Measurements from ENCODE around the gene NKG7.
A peak's percentile ranks its signal among the peaks of the same experiment; 100 is the strongest.

NKG7 gene

DNA sequence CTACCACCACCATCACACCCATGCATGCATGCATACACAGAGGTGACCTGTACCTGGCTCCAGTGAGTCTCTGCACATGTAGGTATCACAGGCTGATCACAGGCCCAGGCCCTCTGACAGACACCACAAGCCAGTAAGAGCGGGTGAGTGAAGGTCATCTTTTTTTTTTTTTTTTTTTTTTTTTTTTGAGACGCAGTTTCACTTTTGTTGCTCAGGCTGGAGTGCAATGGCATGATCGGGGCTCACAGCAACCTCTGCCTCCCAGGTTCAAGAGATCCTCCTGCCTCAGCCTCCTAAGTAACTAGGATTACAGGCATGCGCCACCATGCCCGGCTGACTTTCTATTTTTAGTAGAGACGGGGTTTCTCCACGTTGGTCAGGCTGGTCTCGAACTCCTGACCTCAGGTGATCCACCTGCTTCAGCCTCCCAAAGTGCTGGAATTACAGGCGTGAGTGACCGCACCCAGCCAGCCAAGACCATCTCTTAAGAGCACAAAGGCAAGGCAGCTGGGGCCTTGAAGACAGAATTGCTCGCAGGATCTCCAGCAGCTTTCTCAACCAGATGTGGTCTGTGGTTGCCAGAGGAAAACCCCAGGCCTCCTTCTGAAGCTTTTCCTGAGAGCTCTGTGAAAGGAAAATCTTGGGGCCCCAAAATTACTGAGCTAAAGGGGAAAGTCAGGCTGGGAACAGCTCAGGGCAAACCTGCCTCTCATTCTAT, 3.2 kb upstream of the NKG7 start:
- Mint-ChIP-seq H3K36me3 (ENCODE audit: low read depth) (peaks cover 2% of the 10 kb centered on the region), H3K9me3 (no peaks in the 10 kb centered on the region), H3K4me1 (ENCODE audit: low read depth) (peaks cover 68% of the 10 kb centered on the region), H3K4me3 (peak overlapping the region; percentile 79), H3K27me3 (ENCODE audit: low read depth) (no peaks in the 10 kb centered on the region), H3K27ac (peak overlapping the region; percentile 86)
- peak; percentile 76 for DNase-seq (ENCODE audit: low spot score)

DNA sequence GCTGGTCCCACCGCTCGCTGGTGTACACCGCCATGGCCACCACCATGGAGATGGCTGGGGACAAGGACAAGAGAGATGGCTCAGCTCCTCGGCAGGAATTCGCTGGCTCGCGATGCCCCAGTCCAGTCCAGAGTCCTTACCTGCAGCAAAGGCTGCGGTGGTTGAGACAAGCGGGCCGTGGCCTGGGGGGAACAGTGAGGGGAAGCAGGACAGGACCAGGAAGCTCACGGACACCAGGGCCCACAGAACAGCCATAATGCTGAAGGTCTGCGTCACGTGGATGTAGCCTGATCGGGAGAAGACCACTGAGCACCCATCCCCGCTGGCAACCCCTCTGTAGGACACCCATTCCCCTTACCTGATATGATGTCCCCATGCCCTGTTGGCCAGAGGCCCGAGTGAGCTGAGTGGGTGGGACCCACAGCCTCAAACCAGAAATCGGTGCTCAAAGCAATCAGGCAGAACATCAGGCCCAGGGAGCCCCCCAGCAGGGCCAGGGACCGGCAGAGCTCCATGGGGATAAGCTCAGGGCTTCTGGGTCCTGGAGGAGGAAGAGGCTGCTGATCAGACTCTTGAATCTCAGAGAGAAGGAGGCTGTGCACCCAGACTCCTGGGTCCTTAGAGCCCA, 319 bp downstream of the NKG7 start:
- peaks cover 73% of the 10 kb centered on the region for H3K4me1 Mint-ChIP-seq (ENCODE audit: low read depth)
- H3K9me3 Mint-ChIP-seq: no peaks in the 10 kb centered on the region
- peak overlapping the region; percentile 100 for H3K27ac Mint-ChIP-seq
- H3K36me3 Mint-ChIP-seq (ENCODE audit: low read depth): peaks cover 11% of the 10 kb centered on the region
- H3K4me3 Mint-ChIP-seq: peak overlapping the region; percentile 79
- H3K27me3 Mint-ChIP-seq (ENCODE audit: low read depth): no peaks in the 10 kb centered on the region
- no peak for DNase-seq (ENCODE audit: low spot score)

DNA sequence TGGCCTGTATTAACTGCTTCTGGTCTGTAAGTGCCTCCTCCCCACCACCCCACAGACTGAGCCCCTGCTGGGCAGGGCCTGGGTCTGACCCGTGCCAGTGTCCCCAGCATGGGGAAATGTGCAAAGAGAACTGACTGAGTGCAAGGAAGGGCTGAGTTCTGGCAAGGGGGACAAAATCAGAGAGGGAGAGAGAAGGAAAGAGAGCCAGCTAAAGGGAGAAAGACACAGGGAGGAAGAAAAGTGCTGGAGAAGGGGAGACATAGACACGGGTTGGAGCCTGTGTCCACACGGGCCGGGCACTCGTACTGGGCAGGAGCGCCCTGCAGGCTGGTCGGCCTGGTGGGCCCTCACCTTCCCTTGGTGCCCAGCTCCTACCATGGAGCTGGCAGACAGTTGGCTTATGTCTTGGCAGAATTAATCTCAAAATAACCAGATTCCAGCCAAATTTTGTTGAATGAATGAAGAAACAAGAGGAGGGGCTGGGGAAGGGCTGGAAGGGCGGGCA, 1.2 kb downstream of the NKG7 start:
- Mint-ChIP-seq H3K4me1 (ENCODE audit: low read depth) (peaks cover 74% of the 10 kb centered on the region), H3K9me3 (no peaks in the 10 kb centered on the region), H3K4me3 (peak overlapping the region; percentile 79), H3K27ac (peak overlapping the region; percentile 100), H3K27me3 (ENCODE audit: low read depth) (no peaks in the 10 kb centered on the region), H3K36me3 (ENCODE audit: low read depth) (peaks cover 14% of the 10 kb centered on the region)
- DNase-seq (ENCODE audit: low spot score): no peak

DNA sequence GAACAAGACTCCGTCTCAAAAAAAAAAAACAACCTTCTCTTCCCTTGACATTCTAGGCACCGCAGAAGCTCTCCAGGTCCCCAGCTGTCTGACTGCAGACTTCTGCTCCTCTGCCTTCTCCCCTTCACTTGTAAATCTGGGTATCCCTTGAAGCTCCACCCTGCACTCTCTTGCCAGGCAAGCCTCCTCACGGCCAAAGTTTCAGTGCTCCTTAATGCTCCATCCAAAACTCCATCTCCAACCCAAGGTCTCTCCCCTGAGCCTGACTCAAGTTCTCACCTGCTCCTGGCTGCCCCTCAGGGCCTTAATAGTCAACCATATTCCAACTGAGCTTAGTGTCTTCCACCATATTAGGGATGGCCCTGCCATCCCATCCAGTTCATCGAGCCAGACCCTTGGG, 2.2 kb downstream of the NKG7 start:
- Mint-ChIP-seq H3K4me3 (peak overlapping the region; percentile 79), H3K27ac (peak overlapping the region; percentile 100), H3K36me3 (ENCODE audit: low read depth) (peaks cover 16% of the 10 kb centered on the region), H3K9me3 (no peaks in the 10 kb centered on the region), H3K4me1 (ENCODE audit: low read depth) (peaks cover 71% of the 10 kb centered on the region), H3K27me3 (ENCODE audit: low read depth) (no peaks in the 10 kb centered on the region)
- no peak for DNase-seq (ENCODE audit: low spot score)

DNA sequence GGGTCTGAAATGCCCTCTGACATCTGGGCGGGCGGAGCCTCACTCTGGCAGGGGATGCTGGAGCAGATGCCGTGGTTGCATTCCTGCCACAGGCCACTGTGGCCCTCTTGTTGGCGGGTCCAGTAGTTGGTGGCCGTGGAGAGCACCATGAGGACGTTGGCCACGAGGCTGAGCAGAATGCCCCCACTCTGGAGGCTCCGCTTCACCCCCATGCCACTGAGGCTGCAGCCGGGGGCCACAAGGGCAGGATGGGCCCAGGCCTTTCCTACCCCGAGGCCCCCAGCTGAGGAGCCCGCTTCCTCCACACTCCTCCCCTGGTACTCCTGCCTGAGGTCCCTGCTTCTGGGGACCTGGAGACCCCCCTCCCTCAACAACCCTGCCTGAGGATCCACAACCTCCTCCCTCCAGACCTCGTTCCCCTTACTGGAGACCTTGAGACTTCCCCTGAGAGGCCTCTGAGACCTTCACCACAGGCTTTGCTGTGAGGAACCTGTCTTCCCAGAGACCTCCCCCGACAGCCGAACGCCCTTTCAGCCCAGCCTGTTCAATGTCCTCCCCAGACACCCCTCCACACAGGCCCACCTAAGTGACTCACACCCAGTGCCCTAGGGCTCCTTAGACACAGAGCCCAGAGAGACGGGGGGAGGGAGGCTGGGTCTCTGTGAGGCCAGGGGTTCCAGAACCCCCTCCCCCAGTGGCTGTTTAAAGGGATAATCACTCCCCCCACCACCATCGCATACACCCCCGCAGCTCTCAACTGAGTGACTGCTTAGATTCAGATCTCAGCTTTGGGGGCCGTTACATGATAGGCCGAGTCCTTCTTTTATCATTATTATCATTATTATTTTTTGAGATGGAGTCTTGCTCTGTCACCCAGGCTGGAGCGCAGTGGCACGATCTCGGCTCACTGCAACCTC, 3.8 kb downstream of the NKG7 start, which contains the start of gene CLDND2:
Gene CLDND2 (minus strand): TSS at position 638 of the 917 bp plus-strand sequence. CDS start 426 bp downstream, at position 212.
- H3K4me1 Mint-ChIP-seq (ENCODE audit: low read depth): peaks cover 68% of the 10 kb centered on the region
- peaks cover 16% of the 10 kb centered on the region for H3K36me3 Mint-ChIP-seq (ENCODE audit: low read depth)
- no peaks in the 10 kb centered on the region for H3K9me3 Mint-ChIP-seq
- H3K4me3 Mint-ChIP-seq: peak within 1 kb of the TSS; percentile 100
- no peaks in the 10 kb centered on the region for H3K27me3 Mint-ChIP-seq (ENCODE audit: low read depth)
- no peak for DNase-seq (ENCODE audit: low spot score)
- H3K27ac Mint-ChIP-seq: peak within 1 kb of the TSS; percentile 96

DNA sequence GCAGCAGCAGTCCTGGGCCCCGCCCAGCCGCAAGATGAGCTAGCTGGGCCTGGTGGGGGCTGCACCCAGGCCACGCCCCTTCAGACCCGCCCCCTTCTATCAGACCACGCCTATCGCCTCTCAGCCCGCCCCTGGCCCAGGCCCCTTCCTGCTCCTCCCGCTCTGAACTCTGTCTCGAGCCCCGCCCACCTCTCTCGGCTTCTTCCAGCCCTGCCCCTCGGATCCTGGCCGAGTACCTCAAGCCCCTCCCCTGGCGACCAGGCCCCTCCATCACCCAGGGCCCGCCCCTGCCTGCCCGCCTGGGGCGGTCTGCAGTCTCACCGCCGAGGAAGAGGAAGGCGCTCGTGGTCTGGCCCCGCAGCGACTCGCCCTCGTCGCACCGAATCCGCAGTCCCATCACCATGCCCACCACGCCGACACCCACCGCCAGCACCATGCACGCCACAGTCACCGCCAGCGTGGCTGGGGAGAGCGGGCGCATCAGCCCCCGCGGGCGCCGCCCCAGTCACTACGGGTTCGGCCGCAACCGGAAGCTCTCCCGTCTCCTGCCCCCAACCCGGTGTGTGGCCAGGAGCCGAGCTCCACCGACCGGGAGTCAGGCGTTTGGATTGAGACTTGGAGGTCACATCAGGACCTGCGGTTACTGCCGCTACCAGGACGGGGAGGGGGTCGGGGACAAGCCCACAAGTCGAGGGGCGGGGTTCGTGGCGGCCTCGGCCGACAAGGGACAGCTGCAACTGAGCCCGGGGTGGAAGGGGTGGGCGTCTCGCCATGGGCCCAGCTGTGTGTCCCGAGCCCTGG, 4.7 kb downstream of the NKG7 start:
- DNase-seq (ENCODE audit: low spot score): peak; percentile 99
- H3K36me3 Mint-ChIP-seq (ENCODE audit: low read depth): peaks cover 18% of the 10 kb centered on the region
- H3K4me1 Mint-ChIP-seq (ENCODE audit: low read depth): peaks cover 67% of the 10 kb centered on the region
- H3K27me3 Mint-ChIP-seq (ENCODE audit: low read depth): no peaks in the 10 kb centered on the region
- no peaks in the 10 kb centered on the region for H3K9me3 Mint-ChIP-seq
- peak overlapping the region; percentile 100 for H3K4me3 Mint-ChIP-seq
- H3K27ac Mint-ChIP-seq: peak overlapping the region; percentile 96

DNA sequence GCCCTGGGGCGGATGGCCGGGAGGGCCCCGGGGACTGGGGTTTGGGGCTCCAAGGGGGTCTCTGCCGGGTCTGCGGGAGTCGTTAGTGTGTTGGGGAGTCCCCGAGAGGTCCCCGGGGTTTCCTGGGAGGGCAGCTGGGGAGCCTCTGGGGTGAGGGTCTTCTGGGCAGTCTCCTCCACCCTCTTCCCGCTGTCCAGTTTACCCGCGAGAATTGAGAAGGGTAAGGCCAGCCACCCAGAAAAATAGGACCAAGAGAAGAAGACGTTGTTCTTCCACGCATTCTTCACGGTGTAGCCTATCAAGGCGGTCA, 5.2 kb downstream of the NKG7 start:
- H3K9me3 Mint-ChIP-seq: no peaks in the 10 kb centered on the region
- peaks cover 67% of the 10 kb centered on the region for H3K4me1 Mint-ChIP-seq (ENCODE audit: low read depth)
- no peaks in the 10 kb centered on the region for H3K27me3 Mint-ChIP-seq (ENCODE audit: low read depth)

DNA sequence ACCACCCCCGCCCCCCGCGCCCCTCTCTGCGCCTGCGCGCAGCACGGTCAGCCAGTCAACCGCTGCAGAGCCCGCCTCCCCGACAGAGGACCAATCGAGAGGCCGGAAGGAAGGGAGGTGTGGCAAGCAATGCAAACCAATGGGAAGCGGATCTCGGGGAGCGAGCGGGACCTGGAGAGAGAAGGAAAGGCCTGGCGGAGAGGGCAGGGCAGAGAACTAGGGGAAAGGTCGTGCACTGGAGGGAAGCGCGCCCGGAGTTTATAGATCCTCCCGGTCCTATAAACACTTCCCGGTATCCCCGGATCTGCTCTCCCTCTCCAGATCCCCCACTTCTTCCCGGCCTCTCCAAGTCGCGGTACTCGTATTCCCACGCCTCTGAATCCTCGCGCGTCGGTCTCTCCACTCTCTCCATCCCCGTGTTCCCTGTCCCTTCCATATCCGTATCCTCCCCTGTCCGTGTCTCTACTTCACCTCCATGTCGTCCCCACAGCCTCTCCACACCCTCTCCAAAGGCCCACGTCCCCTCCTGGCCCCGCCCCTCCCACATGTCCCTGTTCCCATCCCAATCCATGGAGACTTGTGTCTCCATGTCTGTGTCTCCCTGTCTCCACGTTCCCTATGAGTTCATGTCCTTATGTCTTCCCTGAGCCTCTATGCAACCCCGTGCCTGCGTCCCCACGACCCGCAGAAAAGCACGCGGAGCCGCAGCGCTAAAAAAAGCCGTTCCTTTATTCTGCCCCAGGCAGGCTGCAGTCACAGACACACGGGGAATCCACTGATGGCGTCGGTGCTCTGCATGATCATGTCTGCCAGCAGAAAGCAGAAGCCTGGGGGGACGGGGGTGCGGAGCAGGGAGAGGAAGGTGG, 5.8 kb downstream of the NKG7 start:
- H3K4me1 Mint-ChIP-seq (ENCODE audit: low read depth): peaks cover 65% of the 10 kb centered on the region
- H3K27ac Mint-ChIP-seq: peak overlapping the region; percentile 96
- H3K27me3 Mint-ChIP-seq (ENCODE audit: low read depth): no peaks in the 10 kb centered on the region

More for the DNA sequence above, 5.2 kb downstream of the NKG7 start:
- Mint-ChIP-seq H3K27ac (peak overlapping the region; percentile 96), H3K36me3 (ENCODE audit: low read depth) (peaks cover 18% of the 10 kb centered on the region), H3K4me3 (peak overlapping the region; percentile 100)
- DNase-seq (ENCODE audit: low spot score): peak; percentile 30

DNA sequence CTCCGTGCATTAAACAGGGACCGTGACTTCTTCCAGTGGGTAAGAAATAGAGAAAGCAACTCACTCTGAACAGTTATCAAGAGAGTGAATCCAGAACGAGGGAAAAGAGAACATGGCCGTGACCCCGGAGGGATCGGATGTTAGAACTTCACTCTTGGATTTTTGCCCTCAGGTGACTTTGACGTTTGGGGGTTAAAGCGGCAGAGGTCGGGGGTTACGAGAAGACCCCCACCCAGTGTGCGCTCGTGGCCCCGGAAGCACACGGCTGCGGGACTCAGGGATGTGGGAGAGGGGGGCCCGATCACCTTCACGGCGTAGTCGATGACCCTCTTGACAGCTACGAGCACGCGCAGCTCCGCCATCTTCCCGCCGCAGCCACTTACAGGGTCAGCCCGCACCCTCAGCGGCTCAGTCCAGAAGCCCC, 6.5 kb downstream of the NKG7 start, which contains the start of gene ETFB:
Gene ETFB (minus strand): TSS at position 424 of the 424 bp plus-strand sequence. CDS start 62 bp downstream, at position 362.
- H3K36me3 Mint-ChIP-seq (ENCODE audit: low read depth): peaks cover 20% of the 10 kb centered on the region
- H3K27me3 Mint-ChIP-seq (ENCODE audit: low read depth): no peaks in the 10 kb centered on the region
- H3K4me1 Mint-ChIP-seq (ENCODE audit: low read depth): peaks cover 60% of the 10 kb centered on the region
- peak within 1 kb of the TSS; percentile 100 for H3K4me3 Mint-ChIP-seq
- no peak for DNase-seq (ENCODE audit: low spot score)
- H3K9me3 Mint-ChIP-seq: no peaks in the 10 kb centered on the region
- peak within 1 kb of the TSS; percentile 96 for H3K27ac Mint-ChIP-seq

More for the DNA sequence above, 5.8 kb downstream of the NKG7 start:
- peak overlapping the region; percentile 100 for H3K4me3 Mint-ChIP-seq
- H3K9me3 Mint-ChIP-seq: no peaks in the 10 kb centered on the region
- peak; percentile 95 for DNase-seq (ENCODE audit: low spot score)
- H3K36me3 Mint-ChIP-seq (ENCODE audit: low read depth): peaks cover 18% of the 10 kb centered on the region

DNA sequence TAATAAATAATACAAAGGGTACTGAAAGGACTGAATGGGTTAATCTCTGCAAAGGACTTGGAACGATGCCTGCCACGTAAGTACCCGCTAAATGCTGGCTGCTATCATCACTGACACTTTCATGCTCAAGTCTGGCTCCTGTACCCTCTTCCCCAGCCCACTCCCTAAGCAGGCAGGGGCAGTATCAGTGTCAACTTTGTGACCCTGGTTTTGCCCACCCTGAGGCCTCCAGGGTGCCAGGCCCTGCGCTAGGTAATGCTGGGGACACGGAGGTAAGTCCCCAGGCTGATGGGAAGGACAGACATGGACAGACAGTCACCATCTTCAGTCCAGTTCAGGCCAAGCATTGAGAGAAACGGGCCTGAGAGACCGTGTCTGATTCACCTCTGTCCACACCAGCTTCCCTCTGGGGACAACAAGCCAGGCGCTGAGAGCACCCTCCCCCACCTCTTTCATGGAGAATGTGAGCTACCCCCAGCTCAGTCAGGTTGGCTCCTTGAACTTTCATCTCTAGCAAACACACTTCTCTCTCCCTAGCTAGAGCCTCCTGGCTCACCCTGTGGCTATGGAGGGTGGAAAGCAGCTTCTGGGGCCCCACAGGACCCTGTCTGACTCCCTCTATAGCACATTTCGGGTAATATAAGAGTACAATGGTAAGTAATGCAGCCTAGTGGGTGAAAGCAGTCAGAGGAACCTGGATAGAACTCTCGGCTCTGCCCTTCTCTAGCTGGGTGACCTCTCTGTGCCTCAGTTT, 7.1 kb downstream of the NKG7 start:
- H3K9me3 Mint-ChIP-seq: no peaks in the 10 kb centered on the region
- H3K4me3 Mint-ChIP-seq: peak overlapping the region; percentile 100
- DNase-seq (ENCODE audit: low spot score): no peak
- H3K27me3 Mint-ChIP-seq (ENCODE audit: low read depth): no peaks in the 10 kb centered on the region
- H3K4me1 Mint-ChIP-seq (ENCODE audit: low read depth): peaks cover 57% of the 10 kb centered on the region
- H3K27ac Mint-ChIP-seq: peak overlapping the region; percentile 96
- peaks cover 17% of the 10 kb centered on the region for H3K36me3 Mint-ChIP-seq (ENCODE audit: low read depth)

DNA sequence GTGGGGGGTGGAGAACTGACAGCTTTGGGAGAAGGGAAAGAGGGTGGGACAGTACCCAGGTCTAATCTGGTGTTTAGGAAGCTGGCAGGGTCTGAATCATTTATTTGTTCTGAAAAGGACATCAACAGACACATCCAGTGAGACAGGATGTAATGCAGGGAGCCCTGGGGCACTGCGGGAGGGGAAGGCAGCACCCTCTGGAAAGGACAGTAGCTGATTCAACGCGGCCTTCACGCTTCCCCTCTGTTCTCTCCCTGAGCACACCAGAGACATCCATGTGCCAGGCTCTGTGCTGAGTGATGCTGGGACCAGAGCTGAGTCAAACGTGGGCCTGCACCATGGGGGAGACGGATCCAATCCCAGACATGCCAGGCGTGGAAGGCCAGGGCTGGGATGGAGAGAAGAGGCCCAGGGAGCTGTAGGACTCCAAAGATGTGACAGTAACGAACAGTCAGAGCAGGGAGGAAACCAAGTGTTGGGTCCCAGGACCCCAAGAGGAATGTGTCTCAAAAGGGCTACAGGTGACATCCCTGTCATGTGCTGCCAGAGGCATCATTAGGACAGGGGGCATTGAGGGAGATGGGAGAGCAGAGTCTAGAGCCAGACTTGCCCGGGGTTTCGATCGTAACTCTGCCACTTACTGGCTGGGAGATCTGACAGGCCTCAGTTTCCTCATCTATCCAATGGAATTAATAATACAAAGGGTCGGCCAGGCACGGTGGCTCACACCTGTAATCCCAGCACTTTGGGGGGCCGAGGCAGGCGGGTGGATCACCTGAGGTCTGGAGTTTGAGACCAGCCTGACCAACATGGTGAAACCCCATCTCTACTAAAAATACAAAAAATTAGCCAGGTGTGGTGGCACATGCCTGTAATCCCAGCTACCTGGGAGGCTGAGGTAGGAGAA, 8.0 kb downstream of the NKG7 start:
- Mint-ChIP-seq H3K27ac (peak overlapping the region; percentile 77), H3K9me3 (no peaks in the 10 kb centered on the region), H3K36me3 (ENCODE audit: low read depth) (peaks cover 17% of the 10 kb centered on the region), H3K27me3 (ENCODE audit: low read depth) (no peaks in the 10 kb centered on the region), H3K4me3 (peak overlapping the region; percentile 73), H3K4me1 (ENCODE audit: low read depth) (peaks cover 57% of the 10 kb centered on the region)
- no peak for DNase-seq (ENCODE audit: low spot score)
